Activated CD8-positive, alpha-beta T cell treated with anti-CD3 and anti-CD28 coated beads for 36 hours (primary cell): Measurements from ENCODE around the gene MAP2K1. TPM values are rescaled to one million over a fixed set of nuclear protein-coding genes. Genes with fewer than 3 reads are reported as not detected.

ENCODE experiments used
- ATAC-seq: fragments of 200-7000 bp; cut with Tn5 transposase; one replicate; pipeline ENCODE4 v1.10.0; 2021; ENCODE audit warnings: mild to moderate bottlenecking, moderate library complexity
- CTCF ChIA-PET: fragments of 350-600 bp; sonication (Branson Sonifier 250); formaldehyde crosslinking; loops from one replicate; lab custom pipeline; 2021; ENCODE audit warnings: antibody characterized with exemption; lab: Charles Lee
- POLR2A ChIA-PET: fragments of 350-600 bp; sonication (Branson Sonifier 250); formaldehyde crosslinking; loops from one replicate; lab custom pipeline; 2021; ENCODE audit warnings: antibody characterized with exemption; lab: Charles Lee
- DNase-seq: peaks from one replicate; pipeline ENCODE4 v3.0.0-alpha.2; 2020
- H3K27ac Mint-ChIP-seq: one replicate; pipeline ENCODE4 v1.8.0; 2021; ENCODE audit warnings: mild to moderate bottlenecking, mixed read lengths
- H3K27me3 Mint-ChIP-seq: one replicate; pipeline ENCODE4 v1.8.0; 2021; ENCODE audit warnings: mixed read lengths
- H3K36me3 Mint-ChIP-seq: one replicate; pipeline ENCODE4 v1.8.0; 2021; ENCODE audit warnings: low read depth, mixed read lengths
- H3K4me1 Mint-ChIP-seq: one replicate; pipeline ENCODE4 v1.8.0; 2021; ENCODE audit warnings: low read depth, mixed read lengths
- H3K4me3 Mint-ChIP-seq: one replicate; pipeline ENCODE4 v1.8.0; 2021; ENCODE audit warnings: mild to moderate bottlenecking, moderate library complexity, mixed read lengths
- H3K9me3 Mint-ChIP-seq: one replicate; pipeline ENCODE4 v1.8.0; 2021; ENCODE audit warnings: mixed read lengths
- intact Hi-C: fragments of 100-400 bp; cut with micrococcal nuclease; formaldehyde crosslinking; loops from one replicate; pipeline ENCODE4 v1.10.0; 2022
- total RNA-seq, 2 experiments: library from RNA; stranded (reverse); gene quantifications; one replicate each; pipeline ENCODE4 v1.2.3, GENCODE V29; 2021
- TF ChIP-seq, protein P1 (sequence below): fragments of 200-600 bp; IDR thresholded peaks from one replicate; pipeline ENCODE4 v1.8.0; 2022; ENCODE audit warnings: antibody characterized with exemption, mild to moderate bottlenecking

The MAP2K1 gene
- total RNA-seq, 2 experiments from 2014 or later: 117 to 118 TPM

DNA sequence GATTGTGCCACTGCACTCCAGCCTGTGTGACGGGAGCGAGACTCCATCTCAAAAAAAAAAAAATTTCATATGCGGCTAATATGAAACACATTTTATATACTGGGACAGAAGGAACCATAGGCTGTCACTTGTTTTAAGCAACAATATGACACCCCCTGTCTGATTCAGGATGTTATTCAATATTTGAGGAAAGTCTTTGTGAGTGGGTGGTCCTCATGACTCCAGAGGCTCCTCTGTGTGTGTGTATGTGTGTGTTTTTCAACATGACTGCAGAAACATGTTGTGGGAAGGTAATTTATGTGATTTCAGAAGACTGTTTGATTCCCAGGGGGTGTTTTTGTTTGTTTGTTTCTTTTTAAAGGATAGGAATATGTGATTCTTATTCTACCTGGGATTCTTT, 32.8 kb downstream of the MAP2K1 start:
- ATAC-seq (no peak), DNase-seq (no peak)
- CTCF ChIA-PET: no interaction called here
- Mint-ChIP-seq H3K4me1 (peaks cover 55% of the 10 kb centered on the region), H3K27me3 (no peaks in the 10 kb centered on the region), H3K9me3 (no peaks in the 10 kb centered on the region), H3K27ac (no peak overlapping the region), H3K4me3 (no peak overlapping the region), H3K36me3 (peaks cover 36% of the 10 kb centered on the region)
- intact Hi-C loops: no loop called here
- POLR2A ChIA-PET: interaction anchor here (1.6 kb wide), 1 partner anchor 32 kb away, joined by 3 read pairs; no protein-coding TSS in a partner anchor
- TF ChIP-seq, protein P1, sequence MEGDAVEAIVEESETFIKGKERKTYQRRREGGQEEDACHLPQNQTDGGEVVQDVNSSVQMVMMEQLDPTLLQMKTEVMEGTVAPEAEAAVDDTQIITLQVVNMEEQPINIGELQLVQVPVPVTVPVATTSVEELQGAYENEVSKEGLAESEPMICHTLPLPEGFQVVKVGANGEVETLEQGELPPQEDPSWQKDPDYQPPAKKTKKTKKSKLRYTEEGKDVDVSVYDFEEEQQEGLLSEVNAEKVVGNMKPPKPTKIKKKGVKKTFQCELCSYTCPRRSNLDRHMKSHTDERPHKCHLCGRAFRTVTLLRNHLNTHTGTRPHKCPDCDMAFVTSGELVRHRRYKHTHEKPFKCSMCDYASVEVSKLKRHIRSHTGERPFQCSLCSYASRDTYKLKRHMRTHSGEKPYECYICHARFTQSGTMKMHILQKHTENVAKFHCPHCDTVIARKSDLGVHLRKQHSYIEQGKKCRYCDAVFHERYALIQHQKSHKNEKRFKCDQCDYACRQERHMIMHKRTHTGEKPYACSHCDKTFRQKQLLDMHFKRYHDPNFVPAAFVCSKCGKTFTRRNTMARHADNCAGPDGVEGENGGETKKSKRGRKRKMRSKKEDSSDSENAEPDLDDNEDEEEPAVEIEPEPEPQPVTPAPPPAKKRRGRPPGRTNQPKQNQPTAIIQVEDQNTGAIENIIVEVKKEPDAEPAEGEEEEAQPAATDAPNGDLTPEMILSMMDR: no peak

DNA sequence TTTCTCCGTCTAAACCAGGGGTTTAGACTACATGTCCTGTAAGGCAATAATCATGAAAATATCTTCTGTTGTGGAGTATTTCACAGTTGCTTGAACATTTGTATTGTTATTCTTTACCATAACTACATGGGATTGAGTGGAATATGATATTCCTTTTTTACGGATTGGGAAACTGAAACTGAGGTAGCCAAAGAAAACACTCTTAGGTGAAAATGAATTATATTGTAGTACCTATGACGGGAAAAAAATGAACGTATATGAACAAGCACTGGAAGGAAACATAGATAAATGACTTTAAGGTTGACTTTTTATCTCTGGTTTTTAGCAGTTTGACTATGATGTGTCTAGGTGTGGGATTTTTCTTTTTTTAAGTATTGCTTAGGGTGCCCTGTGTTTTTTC, 35.6 kb downstream of the MAP2K1 start:
- H3K36me3 Mint-ChIP-seq: peaks cover 41% of the 10 kb centered on the region
- no peak overlapping the region for H3K27ac Mint-ChIP-seq
- CTCF ChIA-PET: interaction anchor here (1.5 kb wide), 1 partner anchor 19 kb away, joined by 3 read pairs; no protein-coding TSS in a partner anchor
- no peak for ATAC-seq
- H3K4me3 Mint-ChIP-seq: no peak overlapping the region
- POLR2A ChIA-PET: no interaction called here
- H3K9me3 Mint-ChIP-seq: no peaks in the 10 kb centered on the region
- no peaks in the 10 kb centered on the region for H3K27me3 Mint-ChIP-seq
- DNase-seq: no peak
- intact Hi-C loops: no loop called here
- TF ChIP-seq, protein P1: no peak
- peaks cover 47% of the 10 kb centered on the region for H3K4me1 Mint-ChIP-seq

DNA sequence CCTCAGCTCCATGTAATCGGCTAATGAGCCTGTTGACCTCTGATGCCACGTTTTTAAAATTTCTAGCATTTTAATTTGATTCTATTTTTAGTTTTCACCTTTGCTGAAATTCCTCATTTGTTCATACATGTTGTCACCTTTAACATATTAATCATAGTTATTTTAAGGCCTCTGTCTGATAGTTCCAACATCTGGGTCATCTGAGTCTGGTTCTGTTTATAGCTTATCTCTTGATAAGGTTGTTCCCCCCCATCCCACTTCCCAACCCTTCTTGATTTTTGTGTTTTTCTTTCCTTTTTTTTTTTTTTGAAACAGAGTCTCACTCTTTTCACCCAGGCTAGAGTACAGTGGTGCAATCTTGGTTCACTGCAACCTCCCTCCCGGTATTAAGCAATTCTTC, 36.4 kb downstream of the MAP2K1 start:
- Mint-ChIP-seq H3K27ac (no peak overlapping the region), H3K4me1 (peaks cover 43% of the 10 kb centered on the region), H3K27me3 (no peaks in the 10 kb centered on the region), H3K4me3 (no peak overlapping the region), H3K36me3 (peaks cover 40% of the 10 kb centered on the region), H3K9me3 (no peaks in the 10 kb centered on the region)
- intact Hi-C loops: no loop called here
- ATAC-seq (no peak), DNase-seq (no peak)
- TF ChIP-seq, protein P1: no peak
- ChIA-PET POLR2A (interaction anchor here (0.7 kb wide), 1 partner anchor 16 kb away, joined by 3 read pairs; no protein-coding TSS in a partner anchor), CTCF (interaction anchor here (1.5 kb wide), 1 partner anchor 20 kb away, joined by 3 read pairs; no protein-coding TSS in a partner anchor)

DNA sequence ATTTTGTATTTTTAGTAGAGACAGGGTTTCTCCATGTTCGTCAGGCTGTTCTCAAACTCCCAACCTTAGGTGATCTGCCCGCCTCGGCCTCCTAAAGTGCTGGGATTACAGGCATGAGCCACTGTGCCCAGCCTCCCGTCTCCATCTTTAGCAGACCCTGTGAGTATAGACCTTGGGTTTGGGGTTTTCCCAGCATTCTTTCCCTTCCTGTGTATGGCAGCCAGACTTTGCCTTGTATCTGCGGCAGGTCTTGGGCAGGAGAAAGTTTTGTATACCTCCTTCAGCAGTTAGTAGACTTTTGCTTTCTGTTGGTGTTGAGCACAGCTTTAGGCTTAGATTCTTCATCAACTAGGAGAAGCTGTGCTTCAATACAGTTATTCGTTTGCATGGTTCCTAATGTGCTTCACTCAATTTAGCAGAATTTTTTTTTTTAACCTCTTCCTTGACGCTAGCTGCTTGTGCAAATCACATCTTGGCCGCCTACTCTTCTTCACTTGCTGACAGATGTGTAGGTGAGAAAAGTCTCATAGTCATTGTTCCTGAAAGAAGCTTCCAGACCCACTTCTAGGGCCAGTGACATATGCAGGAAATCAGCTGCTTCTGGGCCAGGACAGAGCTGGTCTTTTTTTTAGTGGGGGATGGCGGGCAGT, 38.4 kb downstream of the MAP2K1 start:
- Mint-ChIP-seq H3K4me3 (no peak overlapping the region), H3K9me3 (no peaks in the 10 kb centered on the region), H3K36me3 (peaks cover 47% of the 10 kb centered on the region), H3K27ac (peak overlapping the region; percentile 57), H3K27me3 (no peaks in the 10 kb centered on the region), H3K4me1 (peaks cover 50% of the 10 kb centered on the region)
- POLR2A ChIA-PET: interaction anchor here (0.8 to 1.0 kb wide), 3 partner anchors 9 to 18 kb away, joined by 3 to 4 read pairs (median 3); no protein-coding TSS in a partner anchor
- ATAC-seq (no peak), DNase-seq (no peak)
- intact Hi-C loops: no loop called here
- CTCF ChIA-PET: interaction anchor here (1.0 to 1.1 kb wide), 2 partner anchors 12 to 16 kb away, joined by 3 read pairs; no protein-coding TSS in a partner anchor
- TF ChIP-seq, protein P1: no peak

DNA sequence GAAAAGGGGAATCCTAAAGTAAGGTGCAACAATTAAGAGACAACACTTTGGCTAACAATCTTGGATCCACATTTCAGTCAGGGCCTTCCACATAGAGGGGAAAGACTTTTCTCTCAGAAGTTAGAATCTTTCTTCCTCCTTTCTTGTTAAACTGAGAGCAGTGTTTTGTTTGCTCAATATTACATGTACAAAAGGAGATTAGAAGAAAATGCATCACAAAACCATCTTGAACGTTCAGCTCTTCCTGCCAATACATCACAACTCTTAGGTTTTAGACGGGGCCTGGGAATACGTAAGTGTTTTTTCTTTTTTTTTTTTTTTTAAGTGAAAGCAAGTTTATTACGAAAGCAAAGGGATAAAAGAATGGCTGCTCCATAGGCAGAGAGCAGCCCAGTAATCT, 39.1 kb downstream of the MAP2K1 start:
- Mint-ChIP-seq H3K27ac (no peak overlapping the region), H3K27me3 (no peaks in the 10 kb centered on the region), H3K4me3 (no peak overlapping the region), H3K9me3 (no peaks in the 10 kb centered on the region), H3K36me3 (peaks cover 49% of the 10 kb centered on the region), H3K4me1 (peaks cover 57% of the 10 kb centered on the region)
- DNase-seq (no peak), ATAC-seq (no peak)
- intact Hi-C loops: no loop called here
- ChIA-PET CTCF (no interaction called here), POLR2A (interaction anchor here (0.9 kb wide), 1 partner anchor 9 kb away, joined by 4 read pairs; no protein-coding TSS in a partner anchor)
- TF ChIP-seq, protein P1: no peak
